NCI-H2171 treated with DMSO at 0.1 percent for 48 hours (cell line): ENCODE results near the gene SLC13A3.

ENCODE experiments used
- DNase-seq: peaks from one replicate; lab custom pipeline; 2025; lab: John Stamatoyannopoulos, UW

SLC13A3 gene

DNA sequence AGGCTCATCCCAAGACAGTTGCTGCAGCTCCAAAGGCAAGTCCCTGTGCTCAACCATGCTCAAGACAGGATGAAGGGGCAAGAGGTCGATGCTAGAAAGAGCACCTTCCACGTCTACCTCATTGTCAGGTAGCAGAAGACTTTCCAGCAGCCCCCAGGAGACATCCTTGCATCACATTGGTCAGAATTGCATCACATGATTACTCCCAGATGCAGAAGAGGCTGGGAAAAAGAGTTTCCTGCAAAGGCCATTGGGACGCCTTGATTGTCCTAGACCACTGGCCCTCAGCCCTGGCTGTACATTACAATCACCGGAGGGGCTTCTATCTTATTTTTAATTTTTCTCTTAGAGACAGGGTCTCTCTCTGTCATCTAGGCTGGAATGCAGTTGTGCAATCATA, 120.6 kb downstream of the SLC13A3 start:
- DNase-seq = no peak

DNA sequence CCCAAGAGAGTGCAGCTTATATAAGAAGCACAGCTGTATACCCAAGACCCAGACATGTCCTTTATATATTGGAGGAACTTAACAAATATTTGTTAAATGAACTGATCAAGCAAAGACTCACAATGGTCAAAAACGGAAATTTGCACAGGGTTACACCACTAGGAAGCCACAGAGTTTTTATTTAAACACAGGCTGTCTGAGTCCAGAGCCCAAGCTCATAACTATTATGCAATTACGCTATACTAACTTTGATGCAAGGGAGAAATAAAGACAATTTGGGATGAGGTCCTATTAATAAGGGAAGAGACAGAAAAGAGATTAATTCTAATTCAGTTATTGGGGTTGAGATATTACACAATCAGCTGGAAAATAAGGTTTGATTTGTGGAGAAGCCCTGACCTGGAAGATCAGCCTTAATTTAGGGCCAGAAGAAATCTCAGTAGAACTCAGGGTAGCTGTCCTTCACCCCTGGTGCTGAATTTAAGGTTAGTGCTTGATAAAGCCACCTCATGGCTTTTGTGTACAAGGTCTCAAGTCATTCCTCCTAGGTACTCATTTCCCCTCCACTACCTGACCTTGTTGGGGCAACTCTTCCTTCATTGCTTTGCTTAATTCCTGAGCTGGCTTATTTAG, 127.4 kb downstream of the SLC13A3 start:
- no peak for DNase-seq

DNA sequence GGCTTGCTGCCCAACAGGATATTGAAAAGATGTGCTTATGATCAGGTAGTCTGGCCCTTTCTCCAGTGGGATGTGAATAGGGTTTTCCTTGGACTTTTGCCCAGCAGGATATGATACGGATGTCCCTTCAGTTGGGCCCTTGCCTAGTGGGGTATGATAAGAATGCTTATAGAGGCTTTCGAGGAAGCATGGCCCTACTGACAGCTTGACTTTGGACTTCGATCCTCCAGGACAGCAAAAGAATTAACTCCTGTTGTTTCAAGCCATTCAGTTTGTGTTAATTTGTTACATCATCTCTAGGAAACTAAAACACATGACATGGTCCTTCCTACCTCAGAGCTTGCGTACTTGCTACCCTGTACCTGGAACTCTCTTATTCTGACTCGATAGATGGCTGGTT, 128.2 kb downstream of the SLC13A3 start:
- no peak for DNase-seq

DNA sequence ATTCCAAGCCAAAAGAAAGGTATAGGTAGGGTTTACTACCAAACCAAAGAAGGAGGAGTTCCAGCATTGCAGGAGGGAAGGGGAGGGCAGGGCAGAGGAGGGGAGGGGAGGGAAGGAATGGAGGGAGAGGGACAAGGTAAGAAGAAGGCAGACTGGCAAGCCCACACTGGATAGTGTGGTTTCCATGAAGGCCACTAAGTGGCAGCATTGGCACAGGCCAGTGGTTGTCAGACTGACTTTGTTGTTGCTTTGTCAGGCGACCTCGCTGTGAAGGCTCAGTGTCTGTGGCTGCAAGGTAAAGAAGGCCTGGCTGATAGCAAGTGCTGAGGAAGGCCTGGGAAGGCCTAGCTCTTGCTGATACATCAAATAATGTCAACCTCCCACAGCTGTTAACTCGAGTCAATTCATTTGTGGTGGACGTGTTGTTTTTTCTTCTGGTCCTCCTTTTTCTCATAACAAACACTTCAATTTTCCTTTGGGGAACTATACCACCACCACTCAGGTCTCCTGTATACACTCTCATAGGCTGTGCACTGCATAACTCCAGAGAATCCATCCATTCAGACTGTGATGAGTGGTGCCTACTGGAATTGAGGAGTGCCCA, 130.2 kb downstream of the SLC13A3 start:
- DNase-seq = peak; percentile 74

DNA sequence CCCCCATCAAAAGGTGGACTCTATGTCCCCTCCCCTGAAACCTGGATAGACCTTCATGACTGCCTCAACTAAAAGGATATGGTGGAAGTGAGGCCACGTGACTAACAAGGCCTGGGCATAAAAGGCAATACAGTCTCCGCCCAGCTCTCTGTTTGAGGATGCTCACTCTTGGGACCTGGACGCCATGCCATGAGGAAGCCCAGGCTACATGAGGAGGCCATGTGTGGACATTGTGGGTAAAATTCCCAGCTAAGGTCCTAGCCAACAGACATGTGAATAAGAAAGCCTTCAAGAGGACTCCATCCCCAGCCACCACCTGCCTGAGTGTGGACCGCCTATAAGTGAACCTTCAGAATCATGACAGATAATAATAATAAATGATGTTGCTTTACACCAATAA, 130.7 kb downstream of the SLC13A3 start:
- DNase-seq = no peak

DNA sequence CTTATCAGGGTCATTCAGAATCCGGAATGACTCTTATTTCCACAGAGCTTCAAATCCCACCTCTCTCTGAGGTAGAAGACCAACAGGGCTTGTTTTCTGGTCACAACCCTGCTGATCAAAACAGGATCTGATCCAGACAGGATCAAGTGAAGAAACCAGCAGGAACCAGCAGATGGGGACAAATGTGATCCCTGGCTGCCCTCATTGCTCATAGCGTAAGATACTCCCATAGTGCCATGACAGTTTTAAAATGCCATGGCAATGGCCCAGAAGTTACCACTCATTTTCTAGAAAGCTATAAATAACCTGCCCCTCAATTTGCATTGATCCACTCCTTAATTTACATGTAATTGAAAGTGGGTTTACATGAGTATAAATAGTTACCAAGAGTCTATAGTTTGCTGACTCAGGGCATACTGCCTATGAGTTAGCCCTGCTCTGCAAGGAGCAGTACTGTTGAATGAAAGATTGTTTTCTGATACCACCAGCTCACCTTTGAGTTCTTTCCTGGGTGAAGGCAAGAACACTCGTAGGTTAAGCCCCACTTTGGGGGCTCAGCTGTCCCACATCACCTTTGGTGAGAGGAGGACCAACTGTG, 131.7 kb downstream of the SLC13A3 start:
- no peak for DNase-seq

DNA sequence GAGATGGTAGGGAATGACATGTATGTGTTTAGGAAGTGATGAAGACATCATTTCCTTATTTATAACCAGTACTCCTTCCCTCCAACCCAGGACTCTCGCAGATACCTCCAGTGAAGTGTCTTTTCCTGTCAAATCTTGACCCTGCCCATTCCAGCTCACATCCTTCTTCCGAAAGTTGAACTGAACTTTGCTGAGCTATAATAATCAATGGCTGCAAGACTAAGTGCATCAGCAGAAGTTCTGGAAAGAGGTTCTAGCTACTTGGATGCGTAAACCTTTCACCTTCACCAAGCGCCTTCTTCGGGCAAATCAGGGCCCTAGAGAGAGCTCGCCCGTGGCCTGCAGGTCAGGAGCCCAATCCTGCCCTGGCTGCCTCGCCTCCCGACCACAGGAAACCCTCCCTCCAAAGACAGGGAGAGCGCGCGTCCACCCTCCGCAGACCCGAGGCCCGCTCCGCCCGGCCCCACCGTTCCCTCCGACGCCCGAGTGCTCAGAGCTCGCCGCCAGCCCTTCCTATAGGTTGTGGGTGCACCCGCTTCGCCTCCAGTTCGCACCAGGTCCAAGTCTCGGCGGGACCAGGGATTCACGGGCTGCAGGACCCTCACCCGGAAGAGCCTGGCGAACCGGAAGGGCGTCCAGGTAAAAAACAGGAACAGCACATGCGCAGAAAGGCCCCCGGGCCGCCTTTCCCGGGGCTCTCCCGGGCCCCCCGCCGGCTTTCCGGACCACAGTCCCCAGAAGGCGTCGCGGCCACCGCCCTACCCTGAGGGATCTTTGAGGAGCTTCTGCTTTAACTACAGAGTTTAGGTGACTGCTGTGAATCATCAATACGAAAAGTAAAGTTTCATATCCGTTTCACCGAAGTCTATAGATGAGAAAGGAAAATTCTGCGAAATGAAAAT, 138.1 kb downstream of the SLC13A3 start, which contains the start of gene ZNF334:
TSS of gene ZNF334 (minus strand) at position 617 of the 902 bp plus-strand sequence. CDS start 1,457 bp downstream, outside the sequence.
- DNase-seq = peak; percentile 95

DNA sequence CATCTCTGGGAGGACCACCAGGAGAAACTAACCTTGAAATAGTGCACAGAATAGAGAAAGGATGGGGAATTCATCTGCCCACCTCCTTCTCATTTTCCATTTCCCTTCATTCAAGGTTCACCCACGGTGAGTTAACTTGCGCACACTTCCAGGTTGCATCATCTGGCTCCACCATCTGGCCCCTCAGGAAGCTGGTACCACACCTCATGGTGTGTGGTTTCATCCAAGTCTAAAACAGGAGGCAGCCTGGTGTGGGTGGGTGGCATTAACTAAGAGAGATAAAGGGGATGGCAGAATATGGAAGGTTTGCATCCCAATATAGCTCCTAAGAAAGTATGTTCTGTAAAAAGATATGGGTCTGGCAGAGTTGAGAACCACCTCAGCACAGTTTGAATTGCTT, 141.7 kb downstream of the SLC13A3 start:
- DNase-seq = peak; percentile 80
